Measurements from ENCODE around the gene TBX15.

The TBX15 gene

GRCh38 chr1:118948351-118948750 is 39.8 kb downstream of the TBX15 start (continued):
- TF ChIP-seq, protein P1, sequence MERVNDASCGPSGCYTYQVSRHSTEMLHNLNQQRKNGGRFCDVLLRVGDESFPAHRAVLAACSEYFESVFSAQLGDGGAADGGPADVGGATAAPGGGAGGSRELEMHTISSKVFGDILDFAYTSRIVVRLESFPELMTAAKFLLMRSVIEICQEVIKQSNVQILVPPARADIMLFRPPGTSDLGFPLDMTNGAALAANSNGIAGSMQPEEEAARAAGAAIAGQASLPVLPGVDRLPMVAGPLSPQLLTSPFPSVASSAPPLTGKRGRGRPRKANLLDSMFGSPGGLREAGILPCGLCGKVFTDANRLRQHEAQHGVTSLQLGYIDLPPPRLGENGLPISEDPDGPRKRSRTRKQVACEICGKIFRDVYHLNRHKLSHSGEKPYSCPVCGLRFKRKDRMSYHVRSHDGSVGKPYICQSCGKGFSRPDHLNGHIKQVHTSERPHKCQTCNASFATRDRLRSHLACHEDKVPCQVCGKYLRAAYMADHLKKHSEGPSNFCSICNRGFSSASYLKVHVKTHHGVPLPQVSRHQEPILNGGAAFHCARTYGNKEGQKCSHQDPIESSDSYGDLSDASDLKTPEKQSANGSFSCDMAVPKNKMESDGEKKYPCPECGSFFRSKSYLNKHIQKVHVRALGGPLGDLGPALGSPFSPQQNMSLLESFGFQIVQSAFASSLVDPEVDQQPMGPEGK (CRISPR knock-in tag; IDR thresholded peaks at IDR 0.05; ENCODE audit: borderline replicate concordance), result no peak
- TF ChIP-seq ZFP3 (CRISPR knock-in tag; IDR thresholded peaks at IDR 0.05) (no peak), ZNF8 (CRISPR knock-in tag; IDR thresholded peaks at IDR 0.05) (no peak), ZNF565 (CRISPR knock-in tag; conservative IDR thresholded peaks at IDR 0.05; ENCODE audit: low read depth) (no peak), CSDC2 (CRISPR knock-in tag; IDR thresholded peaks at IDR 0.05) (no peak), PPARA (CRISPR knock-in tag; IDR thresholded peaks at IDR 0.05; ENCODE audit: borderline replicate concordance) (no peak)

DNA sequence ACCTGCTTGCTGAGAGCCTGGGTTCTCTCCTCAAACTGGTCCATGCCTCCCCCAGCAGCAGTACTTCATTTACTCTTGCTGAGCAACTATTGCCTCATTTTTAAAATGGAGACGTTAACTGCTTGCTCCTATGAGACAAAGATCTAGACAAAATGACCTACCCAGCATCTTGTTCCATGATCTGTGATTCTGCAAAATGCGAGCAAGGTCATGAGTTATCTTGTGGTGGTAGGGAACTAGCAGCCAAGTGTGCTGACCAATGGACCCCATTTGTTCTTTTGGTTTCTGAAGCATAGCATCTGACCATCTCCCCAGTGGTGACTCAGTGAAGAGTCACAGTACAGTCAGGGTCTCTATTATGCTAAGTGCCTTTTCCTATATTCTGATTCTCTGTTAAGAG is 40.4 kb downstream of the TBX15 start:
- TF ChIP-seq RARB (CRISPR knock-in tag; IDR thresholded peaks at IDR 0.05), result no peak
- no peak for TF ChIP-seq ZNF8 (CRISPR knock-in tag; IDR thresholded peaks at IDR 0.05)
- no peak for TF ChIP-seq OSR1 (CRISPR knock-in tag; IDR thresholded peaks at IDR 0.05)
- TF ChIP-seq ISL1 (CRISPR knock-in tag; IDR thresholded peaks at IDR 0.05), result no peak
- no peak for TF ChIP-seq ESRRG (CRISPR knock-in tag; IDR thresholded peaks at IDR 0.05)
- TF ChIP-seq SNAI2 (CRISPR knock-in tag; IDR thresholded peaks at IDR 0.05), result no peak
- TF ChIP-seq CSRNP3 (CRISPR knock-in tag; IDR thresholded peaks at IDR 0.05), result no peak
- TF ChIP-seq ARNTL (CRISPR knock-in tag; IDR thresholded peaks at IDR 0.05; ENCODE audit: borderline replicate concordance, low read depth), result no peak
- no peak for TF ChIP-seq GLIS3 (CRISPR knock-in tag; IDR thresholded peaks at IDR 0.05)
- no peak for TF ChIP-seq PPARA (CRISPR knock-in tag; IDR thresholded peaks at IDR 0.05; ENCODE audit: borderline replicate concordance)
- no peak for TF ChIP-seq BACH2 (CRISPR knock-in tag; IDR thresholded peaks at IDR 0.05; ENCODE audit: borderline replicate concordance)
- no peak for TF ChIP-seq CSDC2 (CRISPR knock-in tag; IDR thresholded peaks at IDR 0.05)
- no peak for TF ChIP-seq TOX (CRISPR knock-in tag; IDR thresholded peaks at IDR 0.05; ENCODE audit: borderline replicate concordance)
- no peak for TF ChIP-seq ZNF565 (CRISPR knock-in tag; conservative IDR thresholded peaks at IDR 0.05; ENCODE audit: low read depth)
- TF ChIP-seq, protein P2, sequence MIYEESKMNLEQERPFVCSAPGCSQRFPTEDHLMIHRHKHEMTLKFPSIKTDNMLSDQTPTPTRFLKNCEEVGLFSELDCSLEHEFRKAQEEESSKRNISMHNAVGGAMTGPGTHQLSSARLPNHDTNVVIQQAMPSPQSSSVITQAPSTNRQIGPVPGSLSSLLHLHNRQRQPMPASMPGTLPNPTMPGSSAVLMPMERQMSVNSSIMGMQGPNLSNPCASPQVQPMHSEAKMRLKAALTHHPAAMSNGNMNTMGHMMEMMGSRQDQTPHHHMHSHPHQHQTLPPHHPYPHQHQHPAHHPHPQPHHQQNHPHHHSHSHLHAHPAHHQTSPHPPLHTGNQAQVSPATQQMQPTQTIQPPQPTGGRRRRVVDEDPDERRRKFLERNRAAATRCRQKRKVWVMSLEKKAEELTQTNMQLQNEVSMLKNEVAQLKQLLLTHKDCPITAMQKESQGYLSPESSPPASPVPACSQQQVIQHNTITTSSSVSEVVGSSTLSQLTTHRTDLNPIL (CRISPR knock-in tag; IDR thresholded peaks at IDR 0.05; ENCODE audit: low read depth), result no peak
- no peak for TF ChIP-seq TSHZ2 (CRISPR knock-in tag; IDR thresholded peaks at IDR 0.05)
- TF ChIP-seq POU6F1 (CRISPR knock-in tag; IDR thresholded peaks at IDR 0.05; ENCODE audit: borderline replicate concordance, low read depth), result no peak
- TF ChIP-seq ZC3H10 (CRISPR knock-in tag; IDR thresholded peaks at IDR 0.05), result no peak
- no peak for ATAC-seq

- TF ChIP-seq ESRRG (CRISPR knock-in tag; IDR thresholded peaks at IDR 0.05), result no peak
- no peak for ATAC-seq
Observed at GRCh38 chr1:118947003-118947765, 41.0 kb downstream of the TBX15 start.
